WERI-Rb-1 (cell line): ENCODE measurements around the gene TFAP2C.

Experiments used
- DNase-seq: peaks from one replicate; pipeline ENCODE4 v3.0.0-alpha.2; 2020
- H3K27ac ChIP-seq: fragments of 250-450 bp; sonication (Bioruptor Pico); 2 replicates; pipeline ENCODE4 v1.5.1; 2020; ENCODE audit warnings: mild to moderate bottlenecking, moderate library complexity
- H3K27me3 ChIP-seq: fragments of 250-450 bp; sonication (Bioruptor Pico); 2 replicates; pipeline ENCODE4 v1.5.1; 2021; ENCODE audit warnings: mild to moderate bottlenecking, low read depth, moderate library complexity; ENCODE audit not compliant: insufficient read depth, severe bottlenecking
- H3K36me3 ChIP-seq: fragments of 250-450 bp; sonication (Bioruptor Pico); 2 replicates; pipeline ENCODE4 v1.5.1; 2020; ENCODE audit warnings: mild to moderate bottlenecking, moderate library complexity
- H3K4me3 ChIP-seq: 2 replicates; pipeline ENCODE4 v1.5.1; 2011; ENCODE audit warnings: low read depth, mild to moderate bottlenecking, control low read depth, low read length
- H3K9me3 ChIP-seq: fragments of 250-450 bp; sonication (Bioruptor Pico); 2 replicates; pipeline ENCODE4 v1.5.1; 2021; ENCODE audit warnings: mild to moderate bottlenecking, moderate library complexity; ENCODE audit not compliant: severe bottlenecking
- CTCF ChIP-seq: IDR thresholded peaks from 2 replicates; pipeline ENCODE4 v1.5.1; 2011; ENCODE audit warnings: low read depth, mild to moderate bottlenecking, control low read depth, inconsistent platforms, low read length

Gene TFAP2C

GRCh38 chr20:56628873-56629463 is at the start of gene TFAP2C:
Gene TFAP2C, plus strand, starts transcription at chr20:56629306. Its CDS starts 239 bp downstream, at chr20:56629545.
- peaks cover 97% of the 10 kb centered on the region for H3K27me3 ChIP-seq

GRCh38 chr20:56580226-56580625 is 48.9 kb upstream of the TFAP2C start:
- Histone ChIP-seq H3K27ac (no peak overlapping the region), H3K4me3 (no peak overlapping the region), H3K9me3 (no peaks in the 10 kb centered on the region), H3K27me3 (peaks cover 22% of the 10 kb centered on the region), H3K36me3 (no peaks in the 10 kb centered on the region)
- no peak for TF ChIP-seq CTCF
- DNase-seq, result no peak

More at GRCh38 chr20:56628873-56629463, at the start of gene TFAP2C:
- no peak within 1 kb of the TSS for H3K27ac ChIP-seq
- H3K4me3 ChIP-seq, result peak within 1 kb of the TSS; percentile 4
- no peak for TF ChIP-seq CTCF
- no peaks in the 10 kb centered on the region for H3K36me3 ChIP-seq
- peaks cover 3% of the 10 kb centered on the region for H3K9me3 ChIP-seq
- peak; percentile 14 for DNase-seq

- peaks cover 22% of the 10 kb centered on the region for H3K27me3 ChIP-seq
- H3K4me3 ChIP-seq, result no peak overlapping the region
- no peak for TF ChIP-seq CTCF
- H3K9me3 ChIP-seq, result no peaks in the 10 kb centered on the region
- H3K27ac ChIP-seq, result no peak overlapping the region
- no peak for DNase-seq
- H3K36me3 ChIP-seq, result no peaks in the 10 kb centered on the region
Observed at GRCh38 chr20:56581701-56582100, 47.4 kb upstream of the TFAP2C start.

GRCh38 chr20:56582542-56582941 is 46.6 kb upstream of the TFAP2C start:
- TF ChIP-seq CTCF, result no peak
- no peak for DNase-seq
- no peaks in the 10 kb centered on the region for H3K9me3 ChIP-seq

GRCh38 chr20:56584916-56585315 is 44.2 kb upstream of the TFAP2C start:
- Histone ChIP-seq H3K27ac (no peak overlapping the region), H3K36me3 (no peaks in the 10 kb centered on the region), H3K27me3 (peaks cover 9% of the 10 kb centered on the region), H3K9me3 (no peaks in the 10 kb centered on the region), H3K4me3 (no peak overlapping the region)
- TF ChIP-seq CTCF, result no peak
- DNase-seq, result no peak

More at GRCh38 chr20:56582542-56582941, 46.6 kb upstream of the TFAP2C start:
- Histone ChIP-seq H3K36me3 (no peaks in the 10 kb centered on the region), H3K4me3 (no peak overlapping the region), H3K27me3 (peaks cover 20% of the 10 kb centered on the region), H3K27ac (no peak overlapping the region)

GRCh38 chr20:56587307-56588041 is 41.6 kb upstream of the TFAP2C start:
- no peak for DNase-seq
- Histone ChIP-seq H3K27me3 (peaks cover 12% of the 10 kb centered on the region), H3K4me3 (no peak overlapping the region), H3K36me3 (no peaks in the 10 kb centered on the region), H3K27ac (no peak overlapping the region), H3K9me3 (no peaks in the 10 kb centered on the region)
- TF ChIP-seq CTCF, result no peak
